Measurements from ENCODE around the gene TNIP3.

DNA sequence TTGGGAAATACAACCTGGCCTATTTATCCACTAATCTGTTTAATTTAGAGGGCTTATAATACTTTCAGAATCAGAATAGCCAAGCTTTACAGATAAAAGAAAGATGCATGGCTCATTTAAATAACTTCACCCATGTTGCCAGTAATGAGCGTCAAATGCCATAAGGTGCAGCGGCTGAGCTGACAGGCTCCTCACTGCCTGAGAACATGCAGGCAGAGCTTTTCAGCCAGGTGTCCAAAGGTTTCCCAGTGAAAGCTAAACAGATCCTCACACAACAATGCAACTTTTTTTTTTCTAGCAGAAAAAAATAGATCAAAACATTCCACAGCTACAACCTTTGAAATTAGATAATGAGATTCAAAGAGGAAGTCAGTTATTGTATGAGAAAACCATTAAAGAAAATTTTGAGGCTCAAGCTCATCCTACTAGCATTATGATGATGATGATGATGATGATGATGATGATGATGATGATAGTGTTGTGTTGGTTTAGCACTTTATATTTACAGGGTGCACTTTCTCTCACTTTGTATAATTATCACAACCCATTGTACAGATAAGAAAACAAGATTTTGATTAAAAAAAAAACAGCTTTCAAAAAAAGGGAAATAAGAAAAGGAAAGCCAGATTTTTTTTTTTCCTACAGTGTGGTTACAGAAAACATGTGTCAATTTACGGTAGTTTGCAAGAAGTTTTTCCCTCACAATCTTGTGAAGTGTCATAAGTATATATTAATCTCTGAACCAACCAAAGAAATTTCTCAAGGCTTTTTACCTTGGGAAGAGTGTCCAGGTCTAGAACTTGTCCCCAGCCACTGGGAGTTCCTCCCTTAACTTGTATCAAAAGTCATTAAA, 12.2 kb upstream of the TNIP3 start:
- no peak for TF ChIP-seq POLR2A (IDR thresholded peaks at IDR 0.05; ENCODE audit: low read length)
- no peak for TF ChIP-seq GATA1 (IDR thresholded peaks at IDR 0.05; ENCODE audit: low read depth, low read length)

Data from erythroblast (primary cell).